ENCODE results near the gene RPP25.
A peak's percentile ranks its signal among the peaks of the same experiment; 100 is the strongest.

- TF ChIP-seq CTCF (IDR thresholded peaks at IDR 0.05; ENCODE audit: low read depth, low read length, missing input control) (no peak), YY1 (IDR thresholded peaks at IDR 0.05) (no peak), EGR1 (IDR thresholded peaks at IDR 0.05; ENCODE audit: low read depth in 2 of 2) (no peak), NR2F2 (IDR thresholded peaks at IDR 0.05) (peak; percentile 49), RAD21 (IDR thresholded peaks at IDR 0.05) (no peak), GABPA (IDR thresholded peaks at IDR 0.05 in 1 of 2, conservative IDR thresholded peaks at IDR 0.05 in 1 of 2) (no peak), FOXA1 (IDR thresholded peaks at IDR 0.05) (no peak), SP1 (IDR thresholded peaks at IDR 0.05) (no peak), TAF1 (conservative IDR thresholded peaks at IDR 0.05) (no peak), JUND (IDR thresholded peaks at IDR 0.05) (no peak)
These were observed 8.2 kb upstream of the RPP25 start for GRCh38 chr15:74964794-74965193.

Data from liver (tissue), 3 donors.